Measurements from ENCODE around the gene MTMR2.

The MTMR2 gene

DNA sequence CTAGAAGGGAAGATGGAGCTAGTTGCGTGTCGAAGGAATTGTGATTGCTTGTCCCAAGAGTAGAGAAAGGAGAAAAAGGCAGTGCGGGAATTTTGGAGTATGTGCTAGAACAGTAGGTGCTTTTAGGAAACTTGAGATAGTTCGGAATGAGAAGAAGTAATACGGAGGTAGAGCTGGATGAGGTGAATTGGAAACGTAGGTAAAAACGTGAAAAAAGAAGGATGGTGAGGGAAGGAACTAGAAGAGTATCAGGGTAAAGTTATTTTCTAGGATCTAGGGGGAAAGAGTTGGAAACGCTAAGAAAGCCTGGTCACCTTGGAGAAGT lies 132.2 kb downstream of the MTMR2 start:
- H3K4me1 ChIP-seq (ENCODE audit: insufficient read depth, low read length) = peaks cover 11% of the 10 kb centered on the region
- peak overlapping the region; percentile 94 for H3K9ac ChIP-seq (ENCODE audit: low read depth, low read length)
- 20% methylated on average over 8 of the region's 8 CpGs for WGBS
- H3K9me3 ChIP-seq (ENCODE audit: insufficient read depth, low read depth, low read length) = no peaks in the 10 kb centered on the region
- H3K36me3 ChIP-seq (ENCODE audit: insufficient read depth, low read length) = peaks cover 14% of the 10 kb centered on the region
- H3K4me3 ChIP-seq (ENCODE audit: low read length) = peak overlapping the region; percentile 87
- no peak overlapping the region for H3K27ac ChIP-seq (ENCODE audit: low read depth, low read length)
- H3K27me3 ChIP-seq (ENCODE audit: insufficient read depth, low read length) = no peaks in the 10 kb centered on the region

DNA sequence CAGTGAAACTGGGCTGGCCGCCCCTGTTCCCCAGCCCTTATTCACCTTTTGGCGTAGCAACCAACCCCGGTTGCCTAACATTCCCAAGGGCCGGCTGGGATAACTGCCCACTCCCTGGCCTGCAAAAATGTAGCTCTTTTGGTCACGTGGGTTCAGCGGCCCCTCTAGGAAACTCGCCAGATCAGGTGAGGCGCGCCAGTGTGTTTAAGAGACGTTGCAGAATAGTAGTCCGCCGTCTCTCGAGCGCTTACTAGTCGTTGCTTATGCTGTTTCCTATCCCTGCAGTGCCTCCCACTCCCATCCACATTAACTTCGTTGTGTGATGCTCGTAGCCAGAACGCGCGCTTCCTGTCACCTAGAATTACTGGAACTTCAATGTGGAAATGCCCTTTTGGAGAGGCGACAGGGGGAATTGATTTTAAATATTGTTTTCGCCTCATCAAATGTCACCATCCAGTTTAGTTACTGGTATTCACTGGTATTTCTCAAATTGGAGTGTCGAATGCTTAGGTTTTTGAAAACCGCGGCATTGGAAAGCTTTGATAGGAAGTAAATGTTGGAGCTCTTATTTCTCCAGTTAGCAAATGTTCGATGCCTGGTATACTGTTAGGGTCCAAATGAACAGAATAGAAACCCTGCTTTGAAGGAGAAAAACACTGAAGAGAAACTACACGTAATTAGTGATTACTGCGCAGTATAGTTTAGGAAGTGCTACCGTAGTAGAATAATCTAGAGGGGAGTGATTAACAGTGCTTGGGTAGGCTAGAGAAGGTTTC lies 132.8 kb downstream of the MTMR2 start:
- Histone ChIP-seq H3K9ac (ENCODE audit: low read depth, low read length) (peak overlapping the region; percentile 94), H3K36me3 (ENCODE audit: insufficient read depth, low read length) (peaks cover 19% of the 10 kb centered on the region), H3K4me1 (ENCODE audit: insufficient read depth, low read length) (peaks cover 11% of the 10 kb centered on the region), H3K4me3 (ENCODE audit: low read length) (peak overlapping the region; percentile 87), H3K27me3 (ENCODE audit: insufficient read depth, low read length) (no peaks in the 10 kb centered on the region), H3K27ac (ENCODE audit: low read depth, low read length) (peak overlapping the region; percentile 96), H3K9me3 (ENCODE audit: insufficient read depth, low read depth, low read length) (no peaks in the 10 kb centered on the region)
- 3% methylated on average over 29 of the region's 29 CpGs for WGBS

- Histone ChIP-seq H3K36me3 (ENCODE audit: insufficient read depth, low read length) (peaks cover 27% of the 10 kb centered on the region), H3K27me3 (ENCODE audit: insufficient read depth, low read length) (no peaks in the 10 kb centered on the region), H3K9me3 (ENCODE audit: insufficient read depth, low read depth, low read length) (no peaks in the 10 kb centered on the region), H3K4me1 (ENCODE audit: insufficient read depth, low read length) (peaks cover 11% of the 10 kb centered on the region), H3K4me3 (ENCODE audit: low read length) (peak within 1 kb of the TSS; percentile 87), H3K27ac (ENCODE audit: low read depth, low read length) (peak within 1 kb of the TSS; percentile 96), H3K9ac (ENCODE audit: low read depth, low read length) (peak within 1 kb of the TSS; percentile 94)
- WGBS = under 1% methylated on average over 55 of the region's 55 CpGs
Observed at GRCh38 chr11:95790123-95790932, 133.6 kb downstream of the MTMR2 start, which contains the start of gene CEP57. Gene CEP57, plus strand, starts transcription at chr11:95790498. Its CDS starts 201 bp downstream, at chr11:95790699.

DNA sequence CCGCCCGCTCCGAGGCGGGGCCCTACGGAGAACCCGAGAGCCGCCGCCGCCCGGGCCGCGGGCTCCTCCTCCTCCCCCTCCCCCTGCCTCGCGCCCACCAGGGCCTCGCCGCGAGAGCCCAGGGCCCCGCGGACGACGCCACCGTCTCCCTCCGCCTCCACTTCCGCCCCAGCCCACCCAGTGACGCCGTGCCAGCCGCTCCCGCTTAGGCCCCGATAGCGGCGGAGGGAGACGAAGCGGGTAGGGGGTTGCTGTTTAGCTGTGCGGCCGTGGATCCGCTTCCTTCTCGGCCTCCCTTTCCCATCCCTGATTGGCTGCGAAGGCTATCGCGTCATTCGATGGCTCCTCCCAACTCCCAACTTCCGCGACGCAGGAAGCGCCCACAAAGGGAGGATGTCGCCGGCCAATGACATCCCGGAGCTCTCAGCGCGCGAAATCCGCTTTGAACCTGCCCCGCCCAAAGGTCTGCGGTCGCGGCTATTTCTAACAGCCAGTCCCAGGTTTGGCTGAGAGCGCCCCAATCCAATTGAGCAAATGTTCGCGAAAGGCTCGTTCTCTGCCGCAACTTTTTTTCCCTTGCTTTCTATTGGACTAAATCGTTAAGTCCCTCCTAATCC lies 134.3 kb downstream of the MTMR2 start, which contains the start of gene FAM76B:
Gene FAM76B (minus strand): TSS at position 277 of the 617 bp plus-strand sequence. CDS start 304 bp downstream, outside the sequence.
- 1% methylated on average over 61 of the region's 62 CpGs for WGBS
- no peaks in the 10 kb centered on the region for H3K9me3 ChIP-seq (ENCODE audit: insufficient read depth, low read depth, low read length)
- peak within 1 kb of the TSS; percentile 94 for H3K9ac ChIP-seq (ENCODE audit: low read depth, low read length)
- H3K4me3 ChIP-seq (ENCODE audit: low read length) = peak within 1 kb of the TSS; percentile 87
- no peaks in the 10 kb centered on the region for H3K27me3 ChIP-seq (ENCODE audit: insufficient read depth, low read length)
- peaks cover 11% of the 10 kb centered on the region for H3K4me1 ChIP-seq (ENCODE audit: insufficient read depth, low read length)
- H3K36me3 ChIP-seq (ENCODE audit: insufficient read depth, low read length) = peaks cover 34% of the 10 kb centered on the region
- peak within 1 kb of the TSS; percentile 96 for H3K27ac ChIP-seq (ENCODE audit: low read depth, low read length)

DNA sequence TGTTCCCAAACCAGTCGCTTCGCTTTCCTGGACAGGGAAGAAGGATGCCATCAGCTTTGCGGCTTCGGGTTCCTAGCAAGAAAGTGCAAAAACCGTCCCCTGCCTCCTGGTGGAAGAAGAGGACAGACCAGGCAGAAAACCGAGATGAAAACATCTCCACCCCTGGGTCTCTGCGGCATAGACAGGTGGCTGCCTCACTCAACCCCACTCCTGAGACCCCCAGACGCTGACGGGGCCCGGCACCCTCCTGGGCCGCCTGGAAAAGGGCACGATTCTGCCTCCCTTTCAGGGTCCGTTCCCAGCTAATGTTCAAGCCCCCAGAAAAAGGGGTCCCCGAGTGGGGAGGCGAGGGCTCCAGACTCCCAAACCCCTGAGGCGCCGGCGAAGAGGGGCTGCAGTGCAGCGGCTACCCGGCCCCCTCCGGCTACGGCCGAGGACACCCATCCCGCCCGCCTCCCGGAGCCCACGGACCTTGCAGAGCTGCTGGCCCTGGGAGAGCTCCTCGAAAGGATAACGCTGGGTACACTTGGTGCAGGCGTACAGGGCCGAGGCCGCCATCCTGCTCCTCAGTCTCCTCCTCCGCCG lies 134.9 kb downstream of the MTMR2 start:
- Histone ChIP-seq H3K9ac (ENCODE audit: low read depth, low read length) (peak overlapping the region; percentile 94), H3K36me3 (ENCODE audit: insufficient read depth, low read length) (peaks cover 38% of the 10 kb centered on the region), H3K9me3 (ENCODE audit: insufficient read depth, low read depth, low read length) (no peaks in the 10 kb centered on the region), H3K4me1 (ENCODE audit: insufficient read depth, low read length) (peaks cover 11% of the 10 kb centered on the region), H3K27ac (ENCODE audit: low read depth, low read length) (peak overlapping the region; percentile 96), H3K4me3 (ENCODE audit: low read length) (peak overlapping the region; percentile 87), H3K27me3 (ENCODE audit: insufficient read depth, low read length) (no peaks in the 10 kb centered on the region)
- WGBS = under 1% methylated on average over 34 of the region's 34 CpGs
